ENCODE data around the gene PLEKHA7. TPM values are rescaled to one million over a fixed set of nuclear protein-coding genes. Genes with fewer than 3 reads are reported as not detected.

The PLEKHA7 gene
- total RNA-seq, 1 experiment from 2014 or later = 18.4 TPM

GRCh38 chr11:16769386-16769785 lies 244.8 kb downstream of the PLEKHA7 start:
- BruUV-seq (replicated peaks) = no TSS peak
- POLR2A ChIA-PET (ENCODE audit: unreplicated experiment) = no interaction called here

GRCh38 chr11:16767957-16768356 lies 246.3 kb downstream of the PLEKHA7 start:
- ChIA-PET POLR2A (ENCODE audit: unreplicated experiment) (no interaction called here), CTCF (no interaction called here)
- H3K36me3 ChIP-seq (ENCODE audit: low read depth, low read length) = no peaks in the 10 kb centered on the region
- H3K9ac ChIP-seq (ENCODE audit: low read length) = no peak overlapping the region
- H3F3A ChIP-seq (ENCODE audit: low read length, unreplicated experiment) = no peaks in the 10 kb centered on the region
- TF ChIP-seq EZH2phosphoT487 (IDR thresholded peaks at IDR 0.05; ENCODE audit: borderline replicate concordance, low read length) = no peak
- TF ChIP-seq EZH2 (IDR thresholded peaks at IDR 0.05; ENCODE audit: low read length, unreplicated experiment) = no peak
- TF ChIP-seq CTCF (conservative IDR thresholded peaks at IDR 0.05; ENCODE audit: low read depth, low read length) = no peak
- no peak overlapping the region for H2AFZ ChIP-seq (ENCODE audit: low read length)
- intact Hi-C loops (cut with micrococcal nuclease) = no loop called here
- H3K79me2 ChIP-seq (ENCODE audit: low read length) = no peaks in the 10 kb centered on the region
- no peak for ATAC-seq
- H3K9me2 ChIP-seq (replicated peaks; ENCODE audit: low read length) = no peaks in the 10 kb centered on the region
- DNase-seq = no peak
- no peaks in the 10 kb centered on the region for H3K9me3 ChIP-seq (ENCODE audit: low read length)
- no peaks in the 10 kb centered on the region for H3K27me3 ChIP-seq (ENCODE audit: low read length)
- BruUV-seq (replicated peaks) = no TSS peak
- H3K27ac ChIP-seq (ENCODE audit: low read length) = no peak overlapping the region
- H3K4me1 ChIP-seq (ENCODE audit: insufficient read depth, low read length) = no peaks in the 10 kb centered on the region
- no peaks in the 10 kb centered on the region for H4K20me1 ChIP-seq (ENCODE audit: low read length)
- no peak overlapping the region for H3K4me3 ChIP-seq (ENCODE audit: low read length)
- no peak overlapping the region for H3K4me2 ChIP-seq (ENCODE audit: low read length)

More at GRCh38 chr11:16769386-16769785, 244.8 kb downstream of the PLEKHA7 start:
- H3K36me3 ChIP-seq (ENCODE audit: low read depth, low read length) = no peaks in the 10 kb centered on the region
- DNase-seq = no peak
- H3K4me3 ChIP-seq (ENCODE audit: low read length) = no peak overlapping the region
- no peak overlapping the region for H3K27ac ChIP-seq (ENCODE audit: low read length)
- H3F3A ChIP-seq (ENCODE audit: low read length, unreplicated experiment) = no peaks in the 10 kb centered on the region
- no peaks in the 10 kb centered on the region for H3K27me3 ChIP-seq (ENCODE audit: low read length)
- H3K79me2 ChIP-seq (ENCODE audit: low read length) = no peaks in the 10 kb centered on the region
- H4K20me1 ChIP-seq (ENCODE audit: low read length) = no peaks in the 10 kb centered on the region
- no peak overlapping the region for H2AFZ ChIP-seq (ENCODE audit: low read length)
- H3K9me2 ChIP-seq (replicated peaks; ENCODE audit: low read length) = no peaks in the 10 kb centered on the region
- H3K9me3 ChIP-seq (ENCODE audit: low read length) = no peaks in the 10 kb centered on the region
- intact Hi-C loops (cut with micrococcal nuclease) = no loop called here
- no peak overlapping the region for H3K4me2 ChIP-seq (ENCODE audit: low read length)
- H3K9ac ChIP-seq (ENCODE audit: low read length) = no peak overlapping the region
- H3K4me1 ChIP-seq (ENCODE audit: insufficient read depth, low read length) = no peaks in the 10 kb centered on the region
- no peak for TF ChIP-seq EZH2 (IDR thresholded peaks at IDR 0.05; ENCODE audit: low read length, unreplicated experiment)
- TF ChIP-seq EZH2phosphoT487 (IDR thresholded peaks at IDR 0.05; ENCODE audit: borderline replicate concordance, low read length) = no peak
- no peak for TF ChIP-seq CTCF (conservative IDR thresholded peaks at IDR 0.05; ENCODE audit: low read depth, low read length)
- CTCF ChIA-PET = no interaction called here
- no peak for ATAC-seq

- no peaks in the 10 kb centered on the region for H3K79me2 ChIP-seq (ENCODE audit: low read length)
- no peak overlapping the region for H3K4me2 ChIP-seq (ENCODE audit: low read length)
- H3K27me3 ChIP-seq (ENCODE audit: low read length) = no peaks in the 10 kb centered on the region
- no peak for DNase-seq
- intact Hi-C loops (cut with micrococcal nuclease) = no loop called here
- ChIA-PET CTCF (no interaction called here), POLR2A (ENCODE audit: unreplicated experiment) (interaction anchor here (0.6 kb wide), 1 partner anchor 1957 kb away, joined by 3 read pairs; no protein-coding TSS in a partner anchor)
- no peak for TF ChIP-seq EZH2phosphoT487 (IDR thresholded peaks at IDR 0.05; ENCODE audit: borderline replicate concordance, low read length)
- TF ChIP-seq CTCF (conservative IDR thresholded peaks at IDR 0.05; ENCODE audit: low read depth, low read length) = no peak
- TF ChIP-seq EZH2 (IDR thresholded peaks at IDR 0.05; ENCODE audit: low read length, unreplicated experiment) = no peak
- H2AFZ ChIP-seq (ENCODE audit: low read length) = no peak overlapping the region
- BruUV-seq (replicated peaks) = no TSS peak
- no peak overlapping the region for H3K27ac ChIP-seq (ENCODE audit: low read length)
- H3K36me3 ChIP-seq (ENCODE audit: low read depth, low read length) = no peaks in the 10 kb centered on the region
- no peak overlapping the region for H3K4me3 ChIP-seq (ENCODE audit: low read length)
- no peaks in the 10 kb centered on the region for H4K20me1 ChIP-seq (ENCODE audit: low read length)
- H3F3A ChIP-seq (ENCODE audit: low read length, unreplicated experiment) = no peaks in the 10 kb centered on the region
- no peak for ATAC-seq
- H3K9me3 ChIP-seq (ENCODE audit: low read length) = no peaks in the 10 kb centered on the region
- no peak overlapping the region for H3K9ac ChIP-seq (ENCODE audit: low read length)
- no peaks in the 10 kb centered on the region for H3K9me2 ChIP-seq (replicated peaks; ENCODE audit: low read length)
- no peaks in the 10 kb centered on the region for H3K4me1 ChIP-seq (ENCODE audit: insufficient read depth, low read length)
Measured at GRCh38 chr11:16767137-16767536, 247.1 kb downstream of the PLEKHA7 start.

Measured in PC-3 (cell line).